Activated T-helper 1 cell treated with anti-CD3 and anti-CD28 coated beads, Interleukin-2, amount 50 U/mL, for 16 hours (primary cell): ENCODE measurements around the gene MYCBP.

Experiments
- DNase-seq, 2 donors: peaks; one replicate each; pipeline ENCODE4 v3.0.0-alpha.2; 2020; ENCODE audit warnings: low read depth in 1 of 2, low spot score in 1 of 2

MYCBP gene

GRCh38 chr1:38826886-38827285 is 46.3 kb downstream of the MYCBP start:
- DNase-seq: no peak

GRCh38 chr1:38826262-38826661 is 46.9 kb downstream of the MYCBP start:
- no peak for DNase-seq

GRCh38 chr1:38820860-38821259 is 52.3 kb downstream of the MYCBP start:
- no peak for DNase-seq

GRCh38 chr1:38819516-38819915 is 53.6 kb downstream of the MYCBP start:
- no peak for DNase-seq

GRCh38 chr1:38819040-38819439 is 54.1 kb downstream of the MYCBP start:
- no peak for DNase-seq

GRCh38 chr1:38818175-38818976 is 54.8 kb downstream of the MYCBP start:
- DNase-seq: peak in 1 of 2 donors; percentile 24

GRCh38 chr1:38817267-38818174 is 55.6 kb downstream of the MYCBP start:
- DNase-seq: no peak

GRCh38 chr1:38815903-38816627 is 57.1 kb downstream of the MYCBP start:
- no peak for DNase-seq

GRCh38 chr1:38814984-38815464 is 58.1 kb downstream of the MYCBP start:
- no peak for DNase-seq

- no peak for DNase-seq
Observed at GRCh38 chr1:38814444-38814983, 58.6 kb downstream of the MYCBP start.

- no peak for DNase-seq
Observed at GRCh38 chr1:38812981-38813380, 60.2 kb downstream of the MYCBP start.
